Tibial nerve (tissue), 3 donors: Measurements from ENCODE around the gene LTC4S.

Experiments used
- CTCF ChIP-seq, 5 experiments: fragments of 200-600 bp in 3 of 5; fragments of 450-650 bp in 2 of 5; sonication (generic) in 3 of 5; IDR thresholded peaks; one replicate each; pipeline ENCODE4 v1.5.1; 2016 to 2019; ENCODE audit warnings: antibody characterized with exemption in 5 of 5, mild to moderate bottlenecking in 3 of 5, moderate library complexity in 2 of 5
- POLR2A ChIP-seq, 2 donors: fragments of 450-650 bp; IDR thresholded peaks; one replicate each; pipeline ENCODE4 v1.6.1; 2017; ENCODE audit warnings: antibody characterized with exemption in 2 of 2, mild to moderate bottlenecking in 2 of 2, moderate library complexity in 2 of 2

GRCh38 chr5:179763215-179763945, 30.4 kb upstream of the LTC4S start:
- TF ChIP-seq CTCF (IDR thresholded peaks at IDR 0.05) (peak; percentile 72 to 85 (median 82)), POLR2A (IDR thresholded peaks at IDR 0.05) (no peak)
